Esophagus squamous epithelium (tissue), 5 donors: Measurements from ENCODE around the gene PKM. TPM values are rescaled to one million over a fixed set of nuclear protein-coding genes. Genes with fewer than 3 reads are reported as not detected.
A peak's percentile ranks its signal among the peaks of the same experiment; 100 is the strongest.

Source experiments
- DNase-seq: peaks from one replicate; lab custom pipeline; 2025; lab: John Stamatoyannopoulos, UW
- H3K27ac ChIP-seq, 4 donors: fragments of 200-600 bp; sonication (generic); one replicate each; pipeline ENCODE4 v1.5.1; 2016 to 2019; ENCODE audit warnings: mild to moderate bottlenecking in 1 of 4
- H3K27me3 ChIP-seq, 4 donors: fragments of 200-600 bp; sonication (generic); 1 replicate in 3 of 4; 2 replicates in 1 of 4; pipeline versions ENCODE4 v1.5.1 to v1.6.0; 2017 to 2021; ENCODE audit warnings: antibody characterized with exemption in 1 of 4
- H3K36me3 ChIP-seq, 3 donors: fragments of 200-600 bp; sonication (generic); one replicate each; pipeline ENCODE4 v1.5.1; 2016 to 2019
- H3K4me1 ChIP-seq, 3 donors: fragments of 200-600 bp; sonication (generic); one replicate each; pipeline ENCODE4 v1.5.1; 2017 to 2019
- H3K4me3 ChIP-seq, 4 donors: fragments of 200-600 bp; sonication (generic); 1 replicate in 3 of 4; 2 replicates in 1 of 4; pipeline ENCODE4 v1.5.1; 2016 to 2019; ENCODE audit warnings: mild to moderate bottlenecking in 2 of 4, moderate library complexity in 1 of 4
- H3K9me3 ChIP-seq, 3 donors: fragments of 200-600 bp; sonication (generic); one replicate each; pipeline ENCODE4 v1.5.1; 2016 to 2019
- CTCF ChIP-seq, 6 experiments: fragments of 450-650 bp in 4 of 6; fragments of 200-600 bp in 2 of 6; sonication (generic) in 2 of 6; IDR thresholded peaks; one replicate each; pipeline ENCODE4 v1.5.1; 2016 to 2019; ENCODE audit warnings: antibody characterized with exemption in 6 of 6, mild to moderate bottlenecking in 4 of 6, moderate library complexity in 4 of 6
- POLR2A ChIP-seq, 4 donors: fragments of 450-650 bp; IDR thresholded peaks; one replicate each; pipeline ENCODE4 v1.6.1; 2017; ENCODE audit warnings: antibody characterized with exemption in 4 of 4, mild to moderate bottlenecking in 4 of 4, moderate library complexity in 3 of 4
- WGBS, 2 donors: methylation state at CpG; one replicate each; pipeline ENCODE4 v1.1.5; 2018; 5-methylcytosine and 5-hydroxymethylcytosine counted together
- intact Hi-C: fragments of 100-400 bp; cut with DNase I; formaldehyde crosslinking; loops from one replicate; pipeline ENCODE4 v1.15.0; 2022
- total RNA-seq, 4 donors: library from RNA; depleted of rRNA; stranded (reverse); fragments of >200 nt; gene quantifications; one replicate each; pipeline ENCODE4 v1.1.0, GENCODE V29; 2016
- donor health status: DM: yes; HTN: yes; CAD: no.

Gene PKM
- total RNA-seq, 4 donors from 2014 or later, result 504 to 1,134 (median 964) TPM

GRCh38 chr15:72272213-72272996, 41.4 kb upstream of the PKM start, which contains the start of gene PARP6:
PARP6 (minus strand) TSS chr15:72272554; CDS start chr15:72267477, 5,077 bp downstream.
- H3K27ac ChIP-seq, result peak within 1 kb of the TSS; percentile 91 to 96 (median 94)
- intact Hi-C loops, result loop anchor here (5.0 kb wide), 1 partner anchor 75 kb away; the partner anchor contains the start of gene GRAMD2A
- TF ChIP-seq POLR2A (IDR thresholded peaks at IDR 0.05), result peak in 3 of 4 donors; percentile 57 to 77 (median 60)
- peak; percentile 51 to 82 (median 66) for TF ChIP-seq CTCF (IDR thresholded peaks at IDR 0.05)
- no peaks in the 10 kb centered on the region for H3K27me3 ChIP-seq
- peaks cover 0 to 27% (median 17%) of the 10 kb centered on the region in 3 donors for H3K4me1 ChIP-seq
- WGBS, 2 donors, result 0% methylated on average over 6 to 8 of the region's 82 CpGs
- H3K9me3 ChIP-seq, result no peaks in the 10 kb centered on the region
- peak within 1 kb of the TSS; percentile 66 to 92 (median 88) for H3K4me3 ChIP-seq
- H3K36me3 ChIP-seq, result peaks cover 0 to 26% (median 9%) of the 10 kb centered on the region in 3 donors
- peak; percentile 91 for DNase-seq

- DNase-seq, result no peak
- Histone ChIP-seq H3K27me3 (no peaks in the 10 kb centered on the region), H3K4me3 (peak overlapping the region; percentile 66 to 92 (median 88)), H3K27ac (peak overlapping the region; percentile 91 to 96 (median 94)), H3K36me3 (peaks cover 0 to 32% (median 14%) of the 10 kb centered on the region in 3 donors), H3K4me1 (peaks cover 0 to 27% (median 17%) of the 10 kb centered on the region in 3 donors), H3K9me3 (no peaks in the 10 kb centered on the region)
- intact Hi-C loops, result loop anchor here (5.0 kb wide), 1 partner anchor 75 kb away; the partner anchor contains the start of gene GRAMD2A
- TF ChIP-seq CTCF (IDR thresholded peaks at IDR 0.05), result no peak
- no peak for TF ChIP-seq POLR2A (IDR thresholded peaks at IDR 0.05)
- 3 to 11% methylated on average over 4 to 11 of the region's 13 CpGs for WGBS, 2 donors
Measured at GRCh38 chr15:72271895-72272212, 40.9 kb upstream of the PKM start.

GRCh38 chr15:72271221-72271620, 40.2 kb upstream of the PKM start:
- H3K4me3 ChIP-seq, result peak overlapping the region in 2 of 4 donors; percentile 66 to 90
- no peaks in the 10 kb centered on the region for H3K27me3 ChIP-seq
- TF ChIP-seq POLR2A (IDR thresholded peaks at IDR 0.05) (no peak), CTCF (IDR thresholded peaks at IDR 0.05) (no peak)
- 75 to 77% methylated on average over 4 of the region's 4 CpGs for WGBS, 2 donors
- no peaks in the 10 kb centered on the region for H3K9me3 ChIP-seq
- no peak for DNase-seq
- intact Hi-C loops, result loop anchor here (5.0 kb wide), 1 partner anchor 74 kb away; the partner anchor contains the start of gene GRAMD2A
- peak overlapping the region in 3 of 4 donors; percentile 91 to 96 (median 93) for H3K27ac ChIP-seq
- H3K4me1 ChIP-seq, result peaks cover 0 to 27% (median 17%) of the 10 kb centered on the region in 3 donors
- peaks cover 0 to 38% (median 19%) of the 10 kb centered on the region in 3 donors for H3K36me3 ChIP-seq

GRCh38 chr15:72269739-72270138, 38.7 kb upstream of the PKM start:
- H3K4me1 ChIP-seq, result peaks cover 0 to 27% (median 17%) of the 10 kb centered on the region in 3 donors
- TF ChIP-seq POLR2A (IDR thresholded peaks at IDR 0.05), result no peak
- no peak for TF ChIP-seq CTCF (IDR thresholded peaks at IDR 0.05)
- H3K9me3 ChIP-seq, result no peaks in the 10 kb centered on the region
- WGBS, 2 donors, result 91 to 94% methylated on average over 4 of the region's 4 CpGs
- intact Hi-C loops, result loop anchor here (5.0 kb wide), 1 partner anchor 72 kb away; the partner anchor contains the start of gene GRAMD2A
- H3K27me3 ChIP-seq, result no peaks in the 10 kb centered on the region
- H3K27ac ChIP-seq, result no peak overlapping the region
- DNase-seq, result no peak
- H3K36me3 ChIP-seq, result peaks cover 11 to 53% (median 33%) of the 10 kb centered on the region in 3 donors
- H3K4me3 ChIP-seq, result no peak overlapping the region

- 74 to 94% methylated on average over 5 of the region's 5 CpGs for WGBS, 2 donors
- no peaks in the 10 kb centered on the region for H3K4me1 ChIP-seq
- H3K36me3 ChIP-seq, result peaks cover 47 to 100% (median 64%) of the 10 kb centered on the region in 3 donors
- intact Hi-C loops, result no loop called here
- DNase-seq, result no peak
- no peaks in the 10 kb centered on the region for H3K27me3 ChIP-seq
- TF ChIP-seq CTCF (IDR thresholded peaks at IDR 0.05) (no peak), POLR2A (IDR thresholded peaks at IDR 0.05) (no peak)
- H3K4me3 ChIP-seq, result no peak overlapping the region
- no peak overlapping the region for H3K27ac ChIP-seq
- H3K9me3 ChIP-seq, result no peaks in the 10 kb centered on the region
Measured at GRCh38 chr15:72265031-72265430, 34.0 kb upstream of the PKM start.
